Fibroblast of skin of left biceps (primary cell): ENCODE results near the gene SCAI.
"Not testable (repeated sequence)": the region's sequence is repeated elsewhere in the genome, so short reads cannot be mapped to it uniquely, and the experiment has no call there.

Experiments used
- DNase-seq, 2 experiments: peaks; one replicate each; pipeline ENCODE4 v3.0.0-alpha.2; 2013; ENCODE audit warnings: low read depth in 2 of 2

SCAI gene

DNA sequence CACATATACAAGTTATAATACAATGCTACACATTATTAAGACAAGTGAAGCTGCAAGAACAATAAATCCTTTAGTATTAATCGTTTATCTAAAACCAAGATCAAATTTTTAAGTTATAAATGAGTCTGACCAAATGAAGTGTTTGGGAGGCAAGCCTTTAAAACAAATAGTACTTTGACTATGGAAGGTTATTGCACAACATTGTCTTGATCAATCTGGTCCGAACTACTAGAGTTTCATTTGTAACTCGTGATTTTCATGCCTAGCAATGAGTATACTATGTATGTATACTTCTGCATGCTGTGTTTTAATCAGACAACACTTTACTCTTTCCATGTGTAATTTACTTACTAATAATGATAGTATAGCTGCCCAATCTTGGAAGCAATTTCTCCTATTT, 115.3 kb downstream of the SCAI start:
- DNase-seq = no peak

GRCh38 chr9:125024917-125025316, 118.4 kb downstream of the SCAI start:
- no peak for DNase-seq

DNA sequence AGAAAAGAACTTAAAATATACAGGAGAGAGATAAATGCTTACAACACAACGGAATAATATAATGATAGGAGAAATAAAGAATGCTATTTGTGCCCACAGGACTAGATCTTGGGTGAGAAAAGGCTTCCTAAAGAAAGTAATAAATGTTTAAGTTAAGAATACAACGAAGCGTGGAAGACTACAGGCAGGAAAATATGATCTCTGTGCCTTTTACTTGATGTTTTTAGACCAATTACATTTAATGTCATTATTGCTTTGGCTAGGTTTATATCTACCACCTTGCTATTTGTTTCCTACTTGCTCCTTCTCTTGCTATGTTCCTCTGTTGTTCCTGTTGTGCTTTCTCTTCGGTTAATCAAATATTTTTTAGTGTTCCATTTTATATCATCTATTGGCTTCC, 122.3 kb downstream of the SCAI start:
- no peak for DNase-seq

- not testable (repeated sequence) for DNase-seq
Observed at GRCh38 chr9:125015655-125016054, 127.7 kb downstream of the SCAI start.

DNA sequence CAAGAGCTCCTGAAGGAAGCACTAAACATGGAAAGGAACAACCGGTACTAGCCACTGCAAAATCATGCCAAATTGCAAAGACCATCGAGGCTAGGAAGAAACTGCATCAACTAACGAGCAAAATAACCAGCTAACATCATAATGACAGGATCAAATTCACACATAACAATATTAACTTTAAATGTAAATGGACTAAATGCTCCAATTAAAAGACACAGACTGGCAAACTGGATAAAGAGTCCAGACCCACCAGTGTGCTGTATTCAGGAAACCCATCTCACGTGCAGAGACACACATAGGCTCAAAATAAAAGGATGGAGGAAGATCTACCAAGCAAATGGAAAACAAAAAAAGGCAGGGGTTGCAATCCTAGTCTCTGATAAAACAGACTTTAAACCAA, 131.3 kb downstream of the SCAI start:
- DNase-seq = not testable (repeated sequence)

- no peak for DNase-seq
Observed at GRCh38 chr9:125008599-125008998, 134.7 kb downstream of the SCAI start.

GRCh38 chr9:125003332-125003731, 140.0 kb downstream of the SCAI start:
- DNase-seq = no peak

- no peak for DNase-seq
Observed at GRCh38 chr9:124983698-124984097, 159.6 kb downstream of the SCAI start.

- DNase-seq = no peak
Observed at GRCh38 chr9:124980431-124980830, 162.9 kb downstream of the SCAI start.

DNA sequence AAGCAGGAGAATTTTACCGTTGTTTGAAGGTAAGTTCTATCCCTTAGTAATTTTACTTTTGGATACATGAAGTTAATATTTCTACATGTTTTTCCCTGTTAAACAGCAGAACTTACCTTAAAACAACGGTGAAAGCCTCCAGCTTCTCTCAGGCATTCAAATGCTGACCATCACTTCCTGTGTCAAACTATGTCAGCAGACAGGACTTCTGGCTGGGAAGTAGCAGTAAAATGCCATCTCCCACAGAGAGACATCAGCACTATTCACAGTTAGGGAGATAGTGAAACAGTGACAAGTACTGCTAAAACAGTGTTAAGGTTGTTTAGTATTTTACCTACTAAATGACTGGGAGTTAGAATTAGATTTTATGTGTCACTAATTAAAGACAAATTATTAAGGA, 168.2 kb downstream of the SCAI start:
- no peak for DNase-seq

GRCh38 chr9:124973807-124974206, 169.5 kb downstream of the SCAI start:
- DNase-seq = no peak

DNA sequence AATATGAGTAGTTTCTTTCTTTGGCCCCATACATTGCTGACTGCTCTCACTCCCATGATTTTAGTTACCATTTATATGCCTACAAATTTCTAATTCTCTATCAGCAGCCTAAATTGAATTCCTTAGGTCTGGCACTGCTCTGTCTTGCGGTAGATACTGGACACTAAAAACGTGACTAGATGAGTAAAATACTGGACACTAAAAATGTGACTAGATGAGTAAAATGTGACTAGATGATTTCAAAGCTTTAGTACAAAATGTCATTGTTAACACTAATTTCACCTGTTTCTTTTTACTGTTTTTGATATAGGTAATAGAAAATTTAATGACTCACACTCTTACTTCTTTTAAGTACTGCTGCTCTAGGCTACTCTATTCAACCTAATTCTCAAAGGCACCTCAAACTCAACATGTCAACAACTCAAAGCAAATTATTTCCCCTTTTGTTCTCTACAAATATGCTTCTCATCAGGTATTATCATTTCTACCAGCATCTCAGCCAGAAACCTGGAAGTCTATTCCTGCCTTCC, 171.0 kb downstream of the SCAI start:
- no peak for DNase-seq

DNA sequence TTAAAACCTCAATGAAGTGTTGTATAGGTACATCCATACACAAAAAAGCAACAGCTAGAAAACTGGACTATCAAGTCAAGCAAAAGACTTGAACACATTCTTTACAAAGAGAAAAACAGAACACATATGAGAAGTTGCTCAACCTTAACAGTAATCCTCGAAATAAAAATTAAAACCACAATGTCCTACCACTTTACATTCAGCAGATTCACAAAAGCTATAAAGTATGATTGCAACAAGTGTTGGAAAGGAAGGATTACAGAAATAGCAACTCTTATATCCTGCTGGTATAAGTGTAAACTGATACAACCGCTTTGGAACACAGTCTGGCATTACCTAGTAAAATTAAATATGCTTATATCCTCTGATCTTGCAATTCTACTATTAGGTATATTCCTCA, 173.9 kb downstream of the SCAI start:
- DNase-seq = no peak

GRCh38 chr9:124968238-124968637, 175.1 kb downstream of the SCAI start:
- DNase-seq = no peak

- DNase-seq = not testable (repeated sequence)
Observed at GRCh38 chr9:124965775-124966568, 177.4 kb downstream of the SCAI start.

- DNase-seq = no peak
Observed at GRCh38 chr9:124964604-124965003, 178.7 kb downstream of the SCAI start.

DNA sequence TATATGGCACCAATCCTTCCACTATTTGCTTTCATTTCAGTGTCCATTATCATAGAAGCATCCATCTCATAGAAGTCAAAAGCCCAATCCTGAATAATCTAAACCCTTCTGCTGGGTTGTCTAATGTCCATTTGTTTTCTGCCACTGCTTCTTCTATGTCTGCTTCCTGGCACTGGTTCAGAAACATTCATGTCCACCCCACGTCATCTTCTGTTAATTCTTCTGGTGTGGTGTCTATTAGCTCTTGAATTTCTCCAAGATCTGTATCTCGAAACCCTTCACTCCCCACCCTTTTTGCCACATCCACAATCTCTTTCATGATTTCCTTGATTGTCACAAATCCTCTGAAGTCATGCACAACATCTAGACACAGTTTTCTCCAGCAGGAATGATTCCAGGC, 179.3 kb downstream of the SCAI start:
- DNase-seq = no peak

DNA sequence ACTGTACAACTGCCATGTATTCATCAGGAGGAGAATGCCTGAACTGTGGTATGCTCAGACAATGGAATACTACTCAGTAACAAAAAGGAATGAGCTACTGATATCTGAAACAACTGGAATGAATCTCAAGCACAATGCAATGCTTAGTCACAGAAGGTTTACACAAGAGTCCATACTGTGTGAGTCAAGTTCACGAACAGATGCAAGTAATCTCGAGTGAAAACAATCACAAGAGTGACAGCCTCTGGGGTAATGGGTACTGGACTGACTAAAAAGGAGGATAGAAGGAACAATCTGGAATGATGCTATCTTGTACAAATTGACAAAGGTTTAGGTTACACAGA, 182.9 kb downstream of the SCAI start:
- no peak for DNase-seq

DNA sequence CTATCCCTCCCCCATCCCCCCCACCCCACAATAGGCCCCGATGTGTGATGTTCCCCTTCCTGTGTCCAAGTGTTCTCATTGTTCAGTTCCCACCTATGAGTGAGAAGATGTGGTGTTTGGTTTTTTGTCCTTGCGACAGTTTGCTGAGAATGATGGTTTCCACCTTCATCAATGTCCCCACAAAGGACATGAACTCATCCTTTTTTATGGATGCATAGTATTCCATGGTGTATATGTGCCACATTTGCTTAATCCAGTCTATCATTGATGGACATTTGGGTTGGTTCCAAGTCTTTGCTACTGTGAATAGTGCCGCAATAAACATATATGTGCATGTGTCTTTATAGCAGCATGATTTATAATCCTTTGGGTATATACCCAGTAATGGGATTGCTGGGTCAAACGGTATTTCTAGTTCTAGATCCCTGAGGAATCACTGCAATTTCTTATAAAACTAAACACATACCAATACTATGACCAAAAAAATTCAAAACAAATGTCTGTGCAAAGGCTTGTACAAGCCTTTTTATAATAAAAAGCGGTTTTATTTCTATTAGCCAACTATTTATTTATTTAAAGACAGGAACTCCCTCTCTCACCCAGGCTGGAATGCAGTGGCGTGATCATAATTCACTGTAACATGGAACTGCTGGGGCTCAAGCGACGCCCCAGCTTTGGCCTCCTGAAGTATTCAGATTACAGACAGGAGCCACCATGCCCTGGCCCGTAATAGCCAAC, 183.5 kb downstream of the SCAI start:
- DNase-seq = not testable (repeated sequence)

DNA sequence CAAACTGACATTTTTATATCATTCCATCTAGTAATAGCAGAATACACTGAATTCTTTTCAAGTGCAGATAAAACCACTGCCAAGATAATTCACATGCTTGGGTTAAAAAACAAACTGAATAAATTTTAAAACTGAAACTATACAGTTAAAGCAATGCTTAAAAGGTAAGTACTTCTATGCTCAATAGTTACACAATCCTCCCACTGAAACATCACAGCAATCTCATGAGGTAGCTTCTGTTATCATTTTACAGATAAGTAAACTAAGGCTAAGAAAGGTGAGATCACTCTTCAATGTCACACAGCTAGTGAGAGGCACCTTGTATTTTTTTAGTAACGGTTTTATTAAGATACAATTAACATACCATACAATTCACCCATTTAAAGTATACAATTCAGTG, 189.1 kb downstream of the SCAI start:
- no peak for DNase-seq

- no peak for DNase-seq
Observed at GRCh38 chr9:124950050-124950718, 193.1 kb downstream of the SCAI start.

DNA sequence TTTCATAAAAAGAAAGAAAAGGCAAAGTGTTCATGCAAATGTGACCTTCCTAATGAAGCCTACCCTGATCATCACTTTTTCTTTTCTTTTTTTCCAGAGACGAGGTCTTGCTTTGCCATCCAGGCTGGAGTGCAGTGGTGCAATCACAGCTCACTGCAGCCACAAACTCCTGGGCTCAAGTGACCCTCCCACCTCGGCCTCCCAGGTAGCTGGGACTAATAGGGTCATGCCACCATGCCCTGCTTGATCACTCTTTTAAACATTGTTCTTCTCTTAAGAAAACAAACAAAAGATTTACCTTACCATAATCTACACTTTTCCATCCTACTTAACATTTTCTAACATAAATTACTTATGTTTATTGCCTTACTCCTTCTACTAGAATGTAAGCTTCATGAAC, 193.9 kb downstream of the SCAI start:
- no peak for DNase-seq
